Fibroblast of lung (primary cell): Measurements from ENCODE around the gene PRKAB1.

Source experiments
- CTCF ChIP-seq, 2 donors: IDR thresholded peaks in 1 of 2; conservative IDR thresholded peaks in 1 of 2; 1 replicate in 1 of 2; 2 replicates in 1 of 2; pipeline ENCODE4 v1.5.1; 2011 to 2012; ENCODE audit warnings: low read length in 2 of 2, control low read depth in 1 of 2, inconsistent platforms in 1 of 2, low read depth in 1 of 2, mild to moderate bottlenecking in 1 of 2
- EZH2 ChIP-seq: IDR thresholded peaks from 2 replicates; pipeline ENCODE4 v1.5.1; 2012; ENCODE audit warnings: low read length, control low read depth, mild to moderate bottlenecking; ENCODE audit errors: missing control alignments

DNA sequence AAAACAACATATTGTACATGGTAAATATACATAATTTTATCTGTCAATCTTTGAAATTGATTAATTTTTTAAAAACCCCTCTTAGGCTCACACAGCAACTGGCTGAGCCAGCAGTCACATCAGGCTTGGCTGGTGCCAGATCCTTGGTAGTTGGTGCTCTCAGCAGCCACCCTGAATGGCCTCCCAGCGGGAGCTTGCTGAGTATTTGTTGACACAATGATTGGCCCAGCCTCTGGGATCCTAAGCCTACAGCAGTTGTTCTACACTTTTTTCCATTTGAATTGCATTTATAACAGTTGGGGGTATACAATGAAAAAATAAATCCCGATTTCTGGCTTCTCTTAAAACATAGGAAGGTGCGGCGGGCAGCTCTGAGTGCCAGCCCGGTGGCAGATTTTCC, 11.1 kb downstream of the PRKAB1 start:
- TF ChIP-seq EZH2 (no peak), CTCF (conservative IDR thresholded peaks at IDR 0.05 in 1 of 2, IDR thresholded peaks at IDR 0.05 in 1 of 2; ENCODE audit: low read depth in 1 of 2, low read length in 2 of 2) (no peak)
